ENCODE results near the gene NBEAL1.
"Not testable (repeated sequence)": the region's sequence is repeated elsewhere in the genome, so short reads cannot be mapped to it uniquely, and the experiment has no call there.

Gene NBEAL1

DNA sequence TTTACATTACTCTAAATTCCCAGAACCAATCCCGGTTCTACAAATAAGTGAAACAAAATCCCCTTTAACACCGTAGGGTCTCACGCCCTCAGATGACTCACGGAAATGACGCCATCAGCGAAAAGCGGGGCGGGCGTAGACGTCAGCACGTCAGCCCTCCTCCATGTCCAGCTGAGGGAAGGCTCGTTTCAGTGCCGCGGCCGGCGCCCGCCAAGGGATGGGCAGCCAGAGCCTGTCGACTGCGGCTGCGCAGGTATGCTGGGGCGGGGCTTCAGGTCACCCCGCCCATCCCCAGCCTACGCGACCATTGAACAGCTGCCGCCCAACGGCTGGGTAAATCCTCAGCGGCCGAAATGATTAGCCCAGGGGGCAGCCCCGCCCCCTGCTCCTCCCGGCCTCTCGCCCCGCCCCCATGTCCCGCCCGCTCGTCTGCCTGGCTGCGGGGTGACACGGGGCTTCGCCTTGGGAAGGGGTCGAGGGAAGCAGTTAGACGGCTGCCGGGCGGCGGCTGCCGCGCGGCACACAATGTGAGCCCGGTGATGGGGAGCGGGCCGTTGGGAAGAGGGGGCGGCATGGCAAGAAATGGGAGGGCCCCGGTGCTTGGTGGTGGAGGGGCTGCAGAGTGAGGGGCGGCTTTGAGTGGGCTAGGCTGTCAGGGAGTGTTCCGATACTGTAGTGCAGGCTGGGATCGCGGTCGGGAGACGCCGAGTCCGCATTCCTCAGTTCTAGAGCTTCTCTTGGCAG is at the start of gene NBEAL1:
NBEAL1 (plus strand) TSS at position 420 of the 744 bp plus-strand sequence. CDS start 1,510 bp downstream, outside the sequence.
- peak; percentile 99 for DNase-seq (ENCODE audit: low read depth)

DNA sequence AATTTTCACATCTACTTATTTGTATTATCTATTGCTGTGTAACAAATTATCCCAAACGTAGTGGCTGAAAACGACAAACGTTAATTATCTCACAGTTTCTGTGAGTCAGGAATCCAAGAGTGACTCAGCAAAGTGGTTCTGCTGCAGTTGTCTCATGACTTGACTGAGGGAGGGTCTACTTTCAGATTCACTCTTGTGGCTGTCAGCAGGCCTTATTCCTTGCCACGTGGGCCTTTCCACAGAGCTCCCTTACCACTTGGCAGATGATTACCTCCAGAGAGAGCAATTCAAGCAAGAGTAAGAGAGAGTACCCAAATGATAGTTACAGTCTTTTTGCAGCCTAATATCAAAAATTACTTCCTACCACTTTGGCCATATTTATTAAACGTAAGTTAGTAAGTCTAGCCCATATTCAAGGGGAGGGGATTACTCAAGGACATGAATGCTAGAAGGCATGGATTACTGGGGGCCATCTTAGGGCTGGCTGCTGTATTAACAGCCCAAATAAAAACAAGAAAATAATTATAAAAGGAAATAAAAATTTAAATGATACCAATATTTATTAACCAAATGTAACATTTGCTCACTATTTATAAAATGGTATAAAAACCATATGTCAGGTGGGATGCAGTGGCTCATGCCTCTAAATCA is 48.7 kb upstream of the NBEAL1 start:
- peak; percentile 84 for DNase-seq (ENCODE audit: low read depth)

GRCh38 chr2:202969404-202969803 is 45.3 kb upstream of the NBEAL1 start:
- DNase-seq (ENCODE audit: low read depth), result not testable (repeated sequence)

- no peak for DNase-seq (ENCODE audit: low read depth)
Observed at GRCh38 chr2:202976809-202977208, 37.9 kb upstream of the NBEAL1 start.

DNA sequence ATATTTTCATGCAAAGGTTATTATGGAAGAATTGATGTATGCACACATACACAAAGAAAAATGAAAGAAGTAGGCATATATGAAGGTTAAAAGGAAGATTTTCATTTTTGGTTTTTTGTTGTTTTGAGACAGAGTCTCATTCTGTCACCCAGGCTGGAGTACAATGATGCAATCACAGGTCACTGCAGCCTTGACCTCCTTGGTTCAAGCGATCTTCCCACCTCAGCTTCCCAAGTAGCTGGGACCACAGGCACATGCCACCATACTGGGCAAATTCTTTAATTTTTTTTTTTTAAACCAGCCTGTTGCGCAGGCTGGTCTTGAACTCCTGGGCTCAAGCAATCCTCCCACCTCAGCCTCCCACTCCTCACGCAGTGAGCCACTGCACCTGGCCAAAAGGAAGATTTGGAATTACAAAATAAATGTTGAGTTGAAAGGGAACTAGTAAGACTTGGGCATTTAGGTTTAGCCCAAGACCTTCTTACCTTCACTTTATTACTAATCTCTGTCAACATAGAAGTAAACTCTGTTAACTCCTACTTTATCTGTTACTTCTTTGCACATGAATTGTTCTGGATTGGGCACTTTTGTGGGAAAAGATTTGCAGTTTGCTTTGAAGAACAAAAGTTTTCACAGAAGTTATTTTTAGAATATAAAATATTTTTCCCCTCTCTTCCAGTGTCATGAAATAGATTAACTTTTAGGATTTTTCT is 31.7 kb upstream of the NBEAL1 start:
- no peak for DNase-seq (ENCODE audit: low read depth)

DNA sequence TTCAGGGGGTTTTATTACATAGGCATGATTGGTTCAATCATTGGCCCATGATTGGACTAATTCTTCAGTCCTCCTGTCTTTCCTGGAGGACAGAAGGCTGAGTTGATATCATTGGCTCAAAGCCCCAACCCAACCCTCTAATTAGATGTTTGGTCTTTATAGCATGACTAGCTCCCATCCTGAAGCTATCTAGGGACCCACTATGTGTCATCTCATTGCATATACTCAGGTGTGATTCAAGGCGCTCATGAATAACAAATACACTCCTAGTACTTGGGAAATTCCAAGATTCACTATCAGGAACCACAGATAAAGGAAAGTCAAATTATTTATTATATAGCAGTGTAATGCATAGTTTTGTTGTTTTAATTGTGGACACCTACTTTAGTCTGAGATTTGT is 24.9 kb upstream of the NBEAL1 start:
- DNase-seq (ENCODE audit: low read depth), result no peak

- no peak for DNase-seq (ENCODE audit: low read depth)
Observed at GRCh38 chr2:202990501-202990900, 24.2 kb upstream of the NBEAL1 start.

- peak; percentile 79 for DNase-seq (ENCODE audit: low read depth)
Observed at GRCh38 chr2:202997113-202997512, 17.6 kb upstream of the NBEAL1 start.

GRCh38 chr2:203002054-203002821 is 12.4 kb upstream of the NBEAL1 start:
- DNase-seq (ENCODE audit: low read depth), result peak; percentile 47

DNA sequence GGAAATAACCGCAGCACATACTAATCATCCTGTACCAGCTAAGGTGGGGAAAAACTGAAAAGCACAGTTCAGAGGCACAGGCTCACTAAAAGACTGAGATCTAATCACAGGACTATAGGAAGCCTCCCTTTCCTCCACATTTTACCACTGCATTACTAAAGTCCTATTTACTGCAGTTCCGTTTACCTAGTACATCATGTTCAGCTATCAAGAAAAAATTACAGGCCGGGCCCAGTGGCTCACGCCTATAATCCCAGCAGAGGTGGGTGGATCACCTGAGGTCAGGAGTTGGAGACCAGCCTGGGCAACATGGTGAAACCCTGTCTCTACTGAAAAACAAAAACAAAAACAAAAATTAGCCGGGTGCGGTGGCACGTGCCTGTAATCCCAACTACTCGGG is 11.0 kb upstream of the NBEAL1 start:
- DNase-seq (ENCODE audit: low read depth), result no peak

- DNase-seq (ENCODE audit: low read depth), result no peak
Observed at GRCh38 chr2:203016716-203017115, 2.0 kb downstream of the NBEAL1 start.

- peak; percentile 44 for DNase-seq (ENCODE audit: low read depth)
Observed at GRCh38 chr2:203018181-203018580, 3.5 kb downstream of the NBEAL1 start.

DNA sequence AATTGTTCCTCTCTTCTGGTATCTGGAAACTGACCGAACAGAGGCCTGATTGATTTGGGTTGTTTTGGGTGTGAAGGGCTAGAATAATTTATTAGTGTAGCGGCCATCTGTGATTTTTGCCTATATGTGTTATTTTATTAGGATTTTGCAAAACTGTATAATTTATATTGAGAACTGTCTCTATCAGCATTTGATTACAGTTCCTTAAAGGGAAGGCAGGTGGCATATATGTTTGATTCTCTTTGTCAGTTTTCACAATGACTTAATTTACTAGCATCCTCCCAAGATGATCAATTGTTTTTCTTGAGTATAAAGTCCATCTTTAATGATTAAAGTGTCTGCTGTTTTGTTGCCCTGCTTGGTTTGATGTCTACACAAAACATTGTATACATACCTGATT is 4.5 kb downstream of the NBEAL1 start:
- DNase-seq (ENCODE audit: low read depth), result no peak

DNA sequence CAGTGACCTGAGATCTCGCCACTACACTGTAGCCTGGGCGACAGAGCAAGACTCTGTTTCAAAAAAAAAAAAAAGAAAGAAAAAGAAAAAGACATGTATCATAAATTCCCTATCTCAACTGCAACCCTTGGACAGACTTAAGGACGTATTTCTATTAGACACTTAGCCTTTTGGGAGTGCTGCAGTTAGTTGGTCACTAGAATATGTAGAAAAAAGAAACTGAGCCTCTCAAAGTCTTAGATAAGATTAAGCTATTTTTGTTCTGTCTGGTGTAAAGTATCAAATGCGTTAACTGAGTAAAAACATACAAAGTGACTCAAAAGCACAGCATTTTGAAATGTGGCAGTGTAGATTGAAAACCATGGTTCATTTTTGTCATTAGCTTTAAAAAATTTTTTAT is 7.3 kb downstream of the NBEAL1 start:
- no peak for DNase-seq (ENCODE audit: low read depth)

DNA sequence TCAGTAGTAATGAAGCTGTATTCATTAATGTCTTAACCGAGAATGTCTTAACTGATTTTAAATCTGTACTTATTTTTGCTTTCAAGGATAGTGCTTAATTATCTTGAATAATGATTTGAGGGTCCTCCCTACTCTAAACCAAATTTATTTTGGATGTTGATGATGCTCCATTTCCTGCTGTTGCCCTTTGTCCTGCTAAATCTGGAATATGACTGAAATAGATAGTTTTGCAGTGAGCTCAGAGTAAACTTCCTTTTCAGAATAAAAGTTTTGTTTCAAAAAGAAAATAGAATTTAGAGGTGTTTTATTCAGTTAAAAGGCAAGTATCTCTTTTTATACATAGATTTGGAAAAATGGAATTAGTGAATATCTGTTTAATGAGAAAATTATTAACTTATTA is 8.1 kb downstream of the NBEAL1 start:
- DNase-seq (ENCODE audit: low read depth), result no peak

GRCh38 chr2:203025592-203025991 is 10.9 kb downstream of the NBEAL1 start:
- DNase-seq (ENCODE audit: low read depth), result no peak

DNA sequence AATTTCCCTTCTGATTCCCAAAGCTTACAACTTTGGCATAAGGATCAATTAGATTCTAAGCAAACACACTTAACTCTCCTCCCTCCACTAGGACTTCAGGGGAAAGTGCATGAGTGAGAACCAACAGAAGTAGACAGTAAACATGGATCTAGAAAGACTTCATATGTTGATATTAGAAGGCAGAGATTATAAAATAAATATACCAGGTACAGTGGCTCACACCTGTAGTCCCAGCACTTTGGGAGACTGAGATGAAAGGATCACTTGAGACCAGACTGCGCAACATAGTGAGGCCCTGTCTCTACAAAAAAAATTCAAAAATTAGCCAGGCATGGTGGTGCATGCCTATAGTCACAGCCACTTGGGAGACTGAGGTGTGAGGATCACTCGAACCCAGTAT is 15.9 kb downstream of the NBEAL1 start:
- DNase-seq (ENCODE audit: low read depth), result no peak

GRCh38 chr2:203030991-203031390 is 16.3 kb downstream of the NBEAL1 start:
- no peak for DNase-seq (ENCODE audit: low read depth)

DNA sequence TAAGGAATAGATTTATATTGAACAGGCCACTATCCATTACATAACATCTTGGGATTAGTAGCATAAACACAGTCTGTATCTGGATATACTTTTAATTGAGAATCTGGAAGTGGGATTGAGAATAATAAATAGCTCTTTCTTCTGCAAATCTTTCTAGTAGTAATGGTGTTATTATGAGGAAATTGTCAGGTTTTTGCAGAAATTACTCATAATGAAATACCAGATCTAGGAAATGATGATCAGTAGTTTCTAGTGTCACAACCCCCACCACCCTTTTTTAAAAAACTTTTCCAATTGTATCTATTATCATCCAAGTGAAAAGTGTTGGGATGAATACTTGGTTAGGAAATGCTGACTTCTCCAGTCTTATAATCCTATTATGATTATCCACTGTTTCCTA is 18.7 kb downstream of the NBEAL1 start:
- no peak for DNase-seq (ENCODE audit: low read depth)

DNA sequence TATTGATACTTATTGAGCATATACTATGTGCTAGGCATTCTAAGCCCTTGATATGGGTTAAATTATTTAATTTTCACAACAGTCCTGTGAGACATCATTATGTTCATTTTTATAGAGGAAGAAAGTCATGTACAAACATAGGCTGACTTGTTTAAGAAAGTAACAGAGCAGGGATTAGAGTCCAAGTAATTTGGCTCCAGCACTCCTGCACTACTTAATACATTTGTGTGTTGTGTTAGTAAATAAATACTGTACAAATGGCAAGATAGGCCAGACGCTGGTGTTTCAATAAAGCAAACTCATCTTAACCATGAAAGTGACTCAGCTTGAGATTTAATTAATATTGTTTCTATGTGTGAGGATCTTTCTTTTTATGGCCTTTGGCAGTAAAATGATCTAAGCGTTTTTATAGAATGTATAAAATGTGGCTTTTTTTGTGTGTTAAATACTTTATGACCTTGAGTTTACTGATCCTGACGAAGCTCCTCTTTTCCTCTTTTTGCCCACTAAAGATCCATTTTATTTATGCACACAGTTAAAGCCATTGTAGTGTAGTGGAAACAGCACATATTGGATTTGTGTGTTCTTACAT is 21.3 kb downstream of the NBEAL1 start:
- DNase-seq (ENCODE audit: low read depth), result no peak

- DNase-seq (ENCODE audit: low read depth), result no peak
Observed at GRCh38 chr2:203037026-203037425, 22.4 kb downstream of the NBEAL1 start.

- DNase-seq (ENCODE audit: low read depth), result no peak
Observed at GRCh38 chr2:203038586-203038985, 23.9 kb downstream of the NBEAL1 start.
